HEK293 (cell line): ENCODE measurements around the gene KRTAP10-6.
A peak's percentile ranks its signal among the peaks of the same experiment; 100 is the strongest.

ENCODE experiments used
- CTCF ChIA-PET: fragments of 350-600 bp; formaldehyde crosslinking; extraction: SDS; loops from one replicate; lab custom pipeline; 2021; ENCODE audit warnings: antibody characterized with exemption; lab: Yijun Ruan, JAX
- POLR2A ChIA-PET: fragments of 300-600 bp; formaldehyde crosslinking; extraction: SDS; loops from one replicate; lab custom pipeline; 2020; ENCODE audit warnings: antibody characterized with exemption, inconsistent platforms; lab: Yijun Ruan, JAX
- H3K27ac ChIP-seq: fragments of 200-500 bp; sonication (Bioruptor generic); 2 replicates; pipeline ENCODE4 v1.5.1; 2014; ENCODE audit warnings: low read depth, low read length, control low read depth, inconsistent platforms; ENCODE audit errors: extremely low read depth
- H3K36me3 ChIP-seq, 2 experiments: fragments of 200-500 bp in 1 of 2; sonication (Bioruptor generic) in 1 of 2; 1 replicate in 1 of 2; 2 replicates in 1 of 2; pipeline ENCODE4 v1.5.1; 2014 to 2017; ENCODE audit warnings: inconsistent platforms in 2 of 2, low read length in 2 of 2; ENCODE audit not compliant: control insufficient read depth in 2 of 2, insufficient read depth in 1 of 2
- H3K4me1 ChIP-seq: fragments of 200-500 bp; sonication (Bioruptor generic); 2 replicates; pipeline ENCODE4 v1.5.1; 2014; ENCODE audit warnings: mild to moderate bottlenecking, low read length, inconsistent platforms; ENCODE audit not compliant: control insufficient read depth, insufficient read depth
- H3K4me3 ChIP-seq: 2 replicates; pipeline ENCODE4 v1.5.1; 2011; ENCODE audit warnings: low read depth, mild to moderate bottlenecking, control low read depth, low read length, moderate library complexity
- H3K9me3 ChIP-seq: fragments of 200-500 bp; sonication (Bioruptor generic); 2 replicates; pipeline ENCODE4 v1.5.1; 2014; ENCODE audit warnings: low read depth, low read length, inconsistent platforms; ENCODE audit not compliant: control insufficient read depth, insufficient read depth
- GLI4 ChIP-seq: fragments of 450-650 bp; formaldehyde crosslinking; IDR thresholded peaks from 2 replicates; pipeline ENCODE4 v1.5.1; 2016; ENCODE audit warnings: missing biosample characterization, missing genetic modification characterization
- GLIS1 ChIP-seq: fragments of 450-650 bp; formaldehyde crosslinking; IDR thresholded peaks from 2 replicates; pipeline ENCODE4 v1.5.1; 2016; ENCODE audit warnings: missing biosample characterization, missing genetic modification characterization
- KLF9 ChIP-seq: fragments of 450-650 bp; formaldehyde crosslinking; IDR thresholded peaks from 2 replicates; pipeline ENCODE4 v1.5.1; 2016; ENCODE audit warnings: missing biosample characterization, missing genetic modification characterization, low read depth
- MZF1 ChIP-seq: fragments of 450-650 bp; formaldehyde crosslinking; IDR thresholded peaks from 2 replicates; pipeline ENCODE4 v1.5.1; 2017; ENCODE audit warnings: missing biosample characterization, missing genetic modification characterization, borderline replicate concordance
- PRDM1 ChIP-seq: fragments of 450-650 bp; formaldehyde crosslinking; IDR thresholded peaks from 2 replicates; pipeline ENCODE4; 2016; ENCODE audit warnings: missing biosample characterization, missing genetic modification characterization
- WT1 ChIP-seq: fragments of 450-650 bp; formaldehyde crosslinking; IDR thresholded peaks from 2 replicates; pipeline ENCODE4 v1.5.1; 2016; ENCODE audit warnings: missing biosample characterization, missing genetic modification characterization
- ZBTB7A ChIP-seq: fragments of 450-650 bp; formaldehyde crosslinking; IDR thresholded peaks from 2 replicates; pipeline ENCODE4 v1.5.1; 2016; ENCODE audit warnings: low read depth, missing biosample characterization, missing genetic modification characterization
- ZNF112 ChIP-seq: fragments of 450-650 bp; formaldehyde crosslinking; IDR thresholded peaks from 2 replicates; pipeline ENCODE4 v1.5.0; 2017; ENCODE audit warnings: missing biosample characterization, missing genetic modification characterization
- ZNF146 ChIP-seq: fragments of 450-650 bp; formaldehyde crosslinking; IDR thresholded peaks from 2 replicates; pipeline ENCODE4 v1.5.1; 2016; ENCODE audit warnings: missing biosample characterization, missing genetic modification characterization
- ZNF211 ChIP-seq: fragments of 450-650 bp; formaldehyde crosslinking; IDR thresholded peaks from 2 replicates; pipeline ENCODE4 v1.5.1; 2016; ENCODE audit warnings: low read depth, missing biosample characterization, missing genetic modification characterization
- ZNF221 ChIP-seq: fragments of 450-650 bp; formaldehyde crosslinking; IDR thresholded peaks from 2 replicates; pipeline ENCODE4 v1.5.1; 2017; ENCODE audit warnings: missing biosample characterization, missing genetic modification characterization, borderline replicate concordance
- ZNF37A ChIP-seq: fragments of 450-650 bp; IDR thresholded peaks from 2 replicates; pipeline ENCODE4 v1.5.1; 2018; ENCODE audit warnings: missing biosample characterization, missing genetic modification characterization
- ZNF426 ChIP-seq: fragments of 450-650 bp; formaldehyde crosslinking; IDR thresholded peaks from 2 replicates; pipeline ENCODE4 v1.5.1; 2017; ENCODE audit warnings: missing biosample characterization, missing genetic modification characterization, mild to moderate bottlenecking, inconsistent platforms, moderate library complexity
- ZNF510 ChIP-seq: fragments of 450-650 bp; formaldehyde crosslinking; IDR thresholded peaks from 2 replicates; pipeline ENCODE4 v1.5.1; 2018; ENCODE audit warnings: mild to moderate bottlenecking, missing genetic modification characterization, missing biosample characterization; ENCODE audit not compliant: insufficient replicate concordance
- ZNF549 ChIP-seq: fragments of 450-650 bp; IDR thresholded peaks from 2 replicates; pipeline ENCODE4 v1.5.1; 2018; ENCODE audit warnings: missing biosample characterization, missing genetic modification characterization, mild to moderate bottlenecking, inconsistent platforms, moderate library complexity
- ZNF560 ChIP-seq: fragments of 450-650 bp; formaldehyde crosslinking; IDR thresholded peaks from 2 replicates; pipeline ENCODE4 v1.5.1; 2017; ENCODE audit warnings: missing biosample characterization, missing genetic modification characterization, borderline replicate concordance
- TF ChIP-seq, protein P1 (sequence below): fragments of 450-650 bp; formaldehyde crosslinking; IDR thresholded peaks from 2 replicates; pipeline ENCODE4 v1.5.1; 2016; ENCODE audit warnings: missing biosample characterization, missing genetic modification characterization
- TF ChIP-seq, protein P2 (sequence below): fragments of 450-650 bp; formaldehyde crosslinking; IDR thresholded peaks from 2 replicates; pipeline ENCODE4 v1.5.1; 2016; ENCODE audit warnings: missing biosample characterization, missing genetic modification characterization, low read depth
- TF ChIP-seq, protein P3 (sequence below): fragments of 450-650 bp; formaldehyde crosslinking; IDR thresholded peaks from 2 replicates; pipeline ENCODE4 v1.5.1; 2016; ENCODE audit warnings: missing biosample characterization, missing genetic modification characterization
- TF ChIP-seq, protein P4 (sequence below): fragments of 450-650 bp; formaldehyde crosslinking; IDR thresholded peaks from 2 replicates; pipeline ENCODE4 v1.5.1; 2017; ENCODE audit warnings: missing biosample characterization, missing genetic modification characterization
- TF ChIP-seq, protein P5 (sequence below): fragments of 450-650 bp; formaldehyde crosslinking; IDR thresholded peaks from 2 replicates; pipeline ENCODE4 v1.5.1; 2016; ENCODE audit warnings: missing biosample characterization, missing genetic modification characterization

The KRTAP10-6 gene

DNA sequence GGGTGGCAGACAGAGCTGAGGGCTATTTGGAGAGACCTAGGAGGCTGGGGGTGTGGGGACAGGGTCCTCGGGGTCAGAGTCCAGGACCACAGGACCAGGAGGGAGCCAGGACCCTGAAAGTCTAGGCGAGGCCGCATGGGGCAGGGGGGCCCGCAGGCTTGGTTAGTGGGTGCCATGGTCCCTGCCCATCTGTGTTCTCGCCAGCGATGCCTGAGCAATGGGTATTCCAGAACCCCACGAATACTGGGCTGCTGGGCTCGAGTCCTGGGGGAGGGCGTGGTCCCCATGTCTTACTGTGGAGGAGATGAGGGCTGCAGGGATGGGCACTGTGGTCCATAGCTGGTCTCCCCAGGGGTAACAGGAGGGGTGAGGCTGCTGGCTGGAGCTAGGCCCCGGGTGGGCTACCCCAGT, 2.0 kb downstream of the KRTAP10-6 start (continued):
- TF ChIP-seq, protein P1, sequence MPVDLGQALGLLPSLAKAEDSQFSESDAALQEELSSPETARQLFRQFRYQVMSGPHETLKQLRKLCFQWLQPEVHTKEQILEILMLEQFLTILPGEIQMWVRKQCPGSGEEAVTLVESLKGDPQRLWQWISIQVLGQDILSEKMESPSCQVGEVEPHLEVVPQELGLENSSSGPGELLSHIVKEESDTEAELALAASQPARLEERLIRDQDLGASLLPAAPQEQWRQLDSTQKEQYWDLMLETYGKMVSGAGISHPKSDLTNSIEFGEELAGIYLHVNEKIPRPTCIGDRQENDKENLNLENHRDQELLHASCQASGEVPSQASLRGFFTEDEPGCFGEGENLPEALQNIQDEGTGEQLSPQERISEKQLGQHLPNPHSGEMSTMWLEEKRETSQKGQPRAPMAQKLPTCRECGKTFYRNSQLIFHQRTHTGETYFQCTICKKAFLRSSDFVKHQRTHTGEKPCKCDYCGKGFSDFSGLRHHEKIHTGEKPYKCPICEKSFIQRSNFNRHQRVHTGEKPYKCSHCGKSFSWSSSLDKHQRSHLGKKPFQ (tag by site-specific recombination), result no peak
- TF ChIP-seq MZF1 (no peak), ZNF426 (no peak)

DNA sequence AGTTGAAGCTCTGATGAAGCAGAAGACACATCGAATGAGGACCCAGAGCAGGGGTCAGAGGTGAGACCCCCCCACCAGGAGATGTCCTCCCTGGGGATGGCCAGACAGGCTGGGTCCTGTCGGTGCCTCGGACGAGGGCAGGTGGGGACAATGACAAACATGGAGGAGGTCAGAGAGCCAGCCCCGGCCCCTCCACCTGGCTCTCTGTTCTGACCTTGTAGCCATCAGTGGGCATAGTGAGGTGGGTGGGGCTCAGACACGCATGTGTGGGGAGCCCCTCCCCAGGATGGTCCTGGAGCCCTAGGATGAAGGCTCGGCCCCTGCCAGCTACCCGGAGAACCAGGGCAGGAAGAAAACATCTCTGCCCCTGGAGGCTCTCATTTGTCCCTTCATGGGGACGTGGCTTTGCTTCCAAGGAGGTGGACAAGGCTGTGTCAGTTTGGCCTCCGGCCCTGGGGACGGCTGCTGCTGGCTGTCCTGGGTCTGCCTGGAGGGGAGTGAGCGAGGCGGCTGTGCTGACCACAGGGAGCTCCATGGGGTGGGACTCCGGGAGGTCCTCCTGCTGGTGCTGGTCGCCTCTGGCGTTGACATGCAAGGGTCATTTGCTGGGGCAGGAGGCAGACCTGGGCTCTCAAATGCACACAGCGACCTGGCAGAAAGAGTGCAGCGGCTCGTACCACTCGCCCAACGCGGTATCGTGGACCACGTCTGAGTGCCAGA, 2.6 kb downstream of the KRTAP10-6 start:
- TF ChIP-seq GLIS1 (tag by site-specific recombination), result 0 out of 2 replicates have a peak, but pooled peaks have one; percentile 11
- no peak for TF ChIP-seq ZNF510 (tag by site-specific recombination)
- TF ChIP-seq KLF9 (tag by site-specific recombination), result no peak
- TF ChIP-seq ZNF221, result no peak
- no peak for TF ChIP-seq ZBTB7A (tag by site-specific recombination)
- TF ChIP-seq ZNF112 (tag by site-specific recombination), result no peak
- Histone ChIP-seq H3K36me3 (no peaks in the 10 kb centered on the region), H3K9me3 (peaks cover 2% of the 10 kb centered on the region; the same call in 1 of the 2 replicates), H3K27ac (no peak overlapping the region), H3K4me3 (no peak overlapping the region), H3K4me1 (no peaks in the 10 kb centered on the region)
- POLR2A ChIA-PET, result no interaction called here
- CTCF ChIA-PET, result no interaction called here

DNA sequence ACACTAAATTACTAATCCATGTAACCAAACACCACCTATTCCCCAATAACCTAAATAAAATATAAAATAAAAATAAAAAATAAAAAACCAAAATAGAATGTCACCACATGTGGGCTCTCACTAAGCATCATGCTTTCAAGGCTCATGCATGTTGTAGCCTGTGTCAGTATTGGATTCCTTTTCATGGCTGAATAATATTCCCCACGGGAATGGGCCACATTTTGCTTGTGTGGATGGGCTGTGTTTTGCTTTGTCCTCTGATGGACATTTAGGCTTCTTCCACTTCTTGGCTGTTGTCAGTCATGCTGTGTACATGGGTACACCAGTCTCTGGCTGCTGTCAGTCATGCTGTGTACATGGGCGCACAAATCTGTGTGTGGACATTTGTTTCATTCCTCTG, 3.2 kb downstream of the KRTAP10-6 start:
- peak; percentile 91 for TF ChIP-seq ZNF146 (tag by site-specific recombination)
- no peak for TF ChIP-seq WT1 (tag by site-specific recombination)
- no peak for TF ChIP-seq GLI4
- H3K4me1 ChIP-seq, result no peaks in the 10 kb centered on the region
- CTCF ChIA-PET, result no interaction called here
- POLR2A ChIA-PET, result no interaction called here
- H3K27ac ChIP-seq, result no peak overlapping the region
- no peaks in the 10 kb centered on the region for H3K36me3 ChIP-seq
- no peak overlapping the region for H3K4me3 ChIP-seq
- peaks cover 2% of the 10 kb centered on the region; the same call in 1 of the 2 replicates for H3K9me3 ChIP-seq

DNA sequence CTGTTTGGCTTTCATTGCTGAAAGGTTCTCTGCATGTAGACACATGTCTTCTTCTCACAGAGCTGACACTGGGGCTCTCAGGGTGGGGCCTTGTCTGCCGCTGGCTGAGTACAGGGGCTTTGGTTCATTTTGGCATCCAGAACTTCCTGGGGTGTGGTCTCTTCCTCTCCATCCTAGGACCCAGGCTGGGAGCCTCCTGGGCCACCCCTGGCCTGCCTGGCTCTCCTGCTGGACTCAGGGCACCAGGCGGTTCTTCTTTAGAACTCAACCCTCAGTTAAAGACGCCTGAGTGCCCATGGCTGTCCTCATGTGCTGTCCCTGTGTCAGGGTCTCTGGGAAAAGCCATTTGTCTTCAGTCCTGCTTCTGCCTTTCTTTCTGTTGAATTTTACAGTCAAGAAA, 6.4 kb downstream of the KRTAP10-6 start:
- Histone ChIP-seq H3K27ac (no peak overlapping the region), H3K4me3 (no peak overlapping the region), H3K9me3 (peaks cover 2% of the 10 kb centered on the region; the same call in 1 of the 2 replicates), H3K4me1 (no peaks in the 10 kb centered on the region), H3K36me3 (no peaks in the 10 kb centered on the region)
- POLR2A ChIA-PET, result no interaction called here
- CTCF ChIA-PET, result no interaction called here
- TF ChIP-seq, protein P2, sequence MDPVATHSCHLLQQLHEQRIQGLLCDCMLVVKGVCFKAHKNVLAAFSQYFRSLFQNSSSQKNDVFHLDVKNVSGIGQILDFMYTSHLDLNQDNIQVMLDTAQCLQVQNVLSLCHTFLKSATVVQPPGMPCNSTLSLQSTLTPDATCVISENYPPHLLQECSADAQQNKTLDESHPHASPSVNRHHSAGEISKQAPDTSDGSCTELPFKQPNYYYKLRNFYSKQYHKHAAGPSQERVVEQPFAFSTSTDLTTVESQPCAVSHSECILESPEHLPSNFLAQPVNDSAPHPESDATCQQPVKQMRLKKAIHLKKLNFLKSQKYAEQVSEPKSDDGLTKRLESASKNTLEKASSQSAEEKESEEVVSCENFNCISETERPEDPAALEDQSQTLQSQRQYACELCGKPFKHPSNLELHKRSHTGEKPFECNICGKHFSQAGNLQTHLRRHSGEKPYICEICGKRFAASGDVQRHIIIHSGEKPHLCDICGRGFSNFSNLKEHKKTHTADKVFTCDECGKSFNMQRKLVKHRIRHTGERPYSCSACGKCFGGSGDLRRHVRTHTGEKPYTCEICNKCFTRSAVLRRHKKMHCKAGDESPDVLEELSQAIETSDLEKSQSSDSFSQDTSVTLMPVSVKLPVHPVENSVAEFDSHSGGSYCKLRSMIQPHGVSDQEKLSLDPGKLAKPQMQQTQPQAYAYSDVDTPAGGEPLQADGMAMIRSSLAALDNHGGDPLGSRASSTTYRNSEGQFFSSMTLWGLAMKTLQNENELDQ (tag by site-specific recombination), result no peak
- TF ChIP-seq, protein P3, sequence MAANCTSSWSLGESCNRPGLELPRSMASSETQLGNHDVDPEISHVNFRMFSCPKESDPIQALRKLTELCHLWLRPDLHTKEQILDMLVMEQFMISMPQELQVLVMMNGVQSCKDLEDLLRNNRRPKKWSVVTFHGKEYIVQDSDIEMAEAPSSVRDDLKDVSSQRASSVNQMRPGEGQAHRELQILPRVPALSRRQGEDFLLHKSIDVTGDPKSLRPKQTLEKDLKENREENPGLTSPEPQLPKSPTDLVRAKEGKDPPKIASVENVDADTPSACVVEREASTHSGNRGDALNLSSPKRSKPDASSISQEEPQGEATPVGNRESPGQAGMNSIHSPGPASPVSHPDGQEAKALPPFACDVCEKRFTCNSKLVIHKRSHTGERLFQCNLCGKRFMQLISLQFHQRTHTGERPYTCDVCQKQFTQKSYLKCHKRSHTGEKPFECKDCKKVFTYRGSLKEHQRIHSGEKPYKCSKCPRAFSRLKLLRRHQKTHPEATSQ (tag by site-specific recombination), result no peak
- no peak for TF ChIP-seq PRDM1 (tag by site-specific recombination)
- TF ChIP-seq, protein P4, sequence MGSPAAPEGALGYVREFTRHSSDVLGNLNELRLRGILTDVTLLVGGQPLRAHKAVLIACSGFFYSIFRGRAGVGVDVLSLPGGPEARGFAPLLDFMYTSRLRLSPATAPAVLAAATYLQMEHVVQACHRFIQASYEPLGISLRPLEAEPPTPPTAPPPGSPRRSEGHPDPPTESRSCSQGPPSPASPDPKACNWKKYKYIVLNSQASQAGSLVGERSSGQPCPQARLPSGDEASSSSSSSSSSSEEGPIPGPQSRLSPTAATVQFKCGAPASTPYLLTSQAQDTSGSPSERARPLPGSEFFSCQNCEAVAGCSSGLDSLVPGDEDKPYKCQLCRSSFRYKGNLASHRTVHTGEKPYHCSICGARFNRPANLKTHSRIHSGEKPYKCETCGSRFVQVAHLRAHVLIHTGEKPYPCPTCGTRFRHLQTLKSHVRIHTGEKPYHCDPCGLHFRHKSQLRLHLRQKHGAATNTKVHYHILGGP (tag by site-specific recombination), result no peak
- TF ChIP-seq ZNF211 (tag by site-specific recombination), result no peak
- TF ChIP-seq ZNF549 (tag by site-specific recombination), result no peak
- no peak for TF ChIP-seq ZNF426
- TF ChIP-seq ZNF560 (tag by site-specific recombination), result no peak
- TF ChIP-seq, protein P5, sequence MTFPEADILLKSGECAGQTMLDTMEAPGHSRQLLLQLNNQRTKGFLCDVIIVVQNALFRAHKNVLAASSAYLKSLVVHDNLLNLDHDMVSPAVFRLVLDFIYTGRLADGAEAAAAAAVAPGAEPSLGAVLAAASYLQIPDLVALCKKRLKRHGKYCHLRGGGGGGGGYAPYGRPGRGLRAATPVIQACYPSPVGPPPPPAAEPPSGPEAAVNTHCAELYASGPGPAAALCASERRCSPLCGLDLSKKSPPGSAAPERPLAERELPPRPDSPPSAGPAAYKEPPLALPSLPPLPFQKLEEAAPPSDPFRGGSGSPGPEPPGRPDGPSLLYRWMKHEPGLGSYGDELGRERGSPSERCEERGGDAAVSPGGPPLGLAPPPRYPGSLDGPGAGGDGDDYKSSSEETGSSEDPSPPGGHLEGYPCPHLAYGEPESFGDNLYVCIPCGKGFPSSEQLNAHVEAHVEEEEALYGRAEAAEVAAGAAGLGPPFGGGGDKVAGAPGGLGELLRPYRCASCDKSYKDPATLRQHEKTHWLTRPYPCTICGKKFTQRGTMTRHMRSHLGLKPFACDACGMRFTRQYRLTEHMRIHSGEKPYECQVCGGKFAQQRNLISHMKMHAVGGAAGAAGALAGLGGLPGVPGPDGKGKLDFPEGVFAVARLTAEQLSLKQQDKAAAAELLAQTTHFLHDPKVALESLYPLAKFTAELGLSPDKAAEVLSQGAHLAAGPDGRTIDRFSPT, result no peak
- TF ChIP-seq ZNF37A, result no peak
